Measurements from ENCODE around the gene ARHGEF26.

GRCh38 chr3:154112146-154112852 is 8.9 kb upstream of the ARHGEF26 start:
- TF ChIP-seq, protein P1, sequence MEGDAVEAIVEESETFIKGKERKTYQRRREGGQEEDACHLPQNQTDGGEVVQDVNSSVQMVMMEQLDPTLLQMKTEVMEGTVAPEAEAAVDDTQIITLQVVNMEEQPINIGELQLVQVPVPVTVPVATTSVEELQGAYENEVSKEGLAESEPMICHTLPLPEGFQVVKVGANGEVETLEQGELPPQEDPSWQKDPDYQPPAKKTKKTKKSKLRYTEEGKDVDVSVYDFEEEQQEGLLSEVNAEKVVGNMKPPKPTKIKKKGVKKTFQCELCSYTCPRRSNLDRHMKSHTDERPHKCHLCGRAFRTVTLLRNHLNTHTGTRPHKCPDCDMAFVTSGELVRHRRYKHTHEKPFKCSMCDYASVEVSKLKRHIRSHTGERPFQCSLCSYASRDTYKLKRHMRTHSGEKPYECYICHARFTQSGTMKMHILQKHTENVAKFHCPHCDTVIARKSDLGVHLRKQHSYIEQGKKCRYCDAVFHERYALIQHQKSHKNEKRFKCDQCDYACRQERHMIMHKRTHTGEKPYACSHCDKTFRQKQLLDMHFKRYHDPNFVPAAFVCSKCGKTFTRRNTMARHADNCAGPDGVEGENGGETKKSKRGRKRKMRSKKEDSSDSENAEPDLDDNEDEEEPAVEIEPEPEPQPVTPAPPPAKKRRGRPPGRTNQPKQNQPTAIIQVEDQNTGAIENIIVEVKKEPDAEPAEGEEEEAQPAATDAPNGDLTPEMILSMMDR (IDR thresholded peaks at IDR 0.05; ENCODE audit: borderline replicate concordance, extremely low read depth, low read length, poor library complexity, severe bottlenecking) = no peak
- TF ChIP-seq EZH2 (IDR thresholded peaks at IDR 0.05; ENCODE audit: borderline replicate concordance, low read depth, low read length, severe bottlenecking) = no peak

All from DND-41 (cell line).